Heart right ventricle (tissue), 16 donors: ENCODE results near the gene TMEM98. TPM values are rescaled to one million over a fixed set of nuclear protein-coding genes. Genes with fewer than 3 reads are reported as not detected.

Source experiments
- ATAC-seq, 8 donors: fragments of 200-7000 bp; cut with Tn5 transposase; one replicate each; pipeline ENCODE4 v1.9.1; 2020; ENCODE audit warnings: mild to moderate bottlenecking in 8 of 8, moderate library complexity in 8 of 8, moderate number of reproducible peaks in 1 of 8
- DNase-seq, 2 donors: peaks; one replicate each; pipeline ENCODE4 v3.0.0-alpha.2; 2020
- H3K27ac ChIP-seq, 10 donors: fragments of 200-600 bp; sonication (generic) in 2 of 10; one replicate each; pipeline versions ENCODE4 v1.5.0 to v1.8.0; 2020 to 2022; ENCODE audit warnings: mild to moderate bottlenecking in 3 of 10
- H3K27me3 ChIP-seq, 7 donors: fragments of 200-600 bp; one replicate each; pipeline ENCODE4 v1.8.0; 2021 to 2022; ENCODE audit warnings: mild to moderate bottlenecking in 2 of 7
- H3K36me3 ChIP-seq, 9 donors: fragments of 200-600 bp; sonication (generic) in 1 of 9; one replicate each; pipeline versions ENCODE4 v1.5.0 to v1.8.0; 2020 to 2022; ENCODE audit warnings: mild to moderate bottlenecking in 2 of 9
- H3K4me1 ChIP-seq, 9 donors: fragments of 200-600 bp; sonication (generic) in 1 of 9; one replicate each; pipeline versions ENCODE4 v1.5.0 to v1.8.0; 2020 to 2022; ENCODE audit warnings: mild to moderate bottlenecking in 4 of 9
- H3K4me3 ChIP-seq, 10 donors: fragments of 200-600 bp; sonication (generic) in 2 of 10; one replicate each; pipeline versions ENCODE4 v1.5.0 to v1.8.0; 2020 to 2022; ENCODE audit warnings: mild to moderate bottlenecking in 7 of 10, moderate library complexity in 2 of 10
- H3K9me3 ChIP-seq, 11 donors: fragments of 200-600 bp in 10 of 11; sonication (generic) in 2 of 11; one replicate each; pipeline versions ENCODE4 v1.5.0 to v1.8.0; 2013 to 2022; ENCODE audit warnings: mild to moderate bottlenecking in 2 of 11, control low read depth in 1 of 11, moderate library complexity in 1 of 11
- WGBS, 2 donors: extraction: QIAGEN DNeasy Blood & Tissue Kit; methylation state at CpG; one replicate each; pipeline ENCODE4 v1.1.7; 2013; ENCODE audit warnings: inconsistent platforms in 1 of 2; 5-methylcytosine and 5-hydroxymethylcytosine counted together
- intact Hi-C, 10 donors: fragments of 100-400 bp; cut with DNase I; formaldehyde crosslinking; loops; one replicate each; pipeline versions ENCODE4 v1.11.1 to v1.14.2; 2022
- polyA plus RNA-seq, 2 donors: library from polyadenylated mRNA; stranded (reverse); fragments of 200-250 nt; gene quantifications; one replicate each; pipeline ENCODE4 v1.2.3, GENCODE V29; 2013
- total RNA-seq, 10 donors: library from RNA; stranded (reverse); fragmentation: NEBNext Ultra II Directional in 3 of 10; extraction: Animal tissue kit (Norgen Biotek cat#: 25700) in 3 of 10; gene quantifications; one replicate each; pipeline versions ENCODE4 v1.2.1 to v1.2.4, GENCODE V29; 2021 to 2023
- TF ChIP-seq, protein P1 (sequence below), 9 donors: fragments of 200-600 bp; sonication (generic) in 2 of 9; IDR thresholded peaks; one replicate each; pipeline versions ENCODE4 v1.5.0 to v1.8.0; 2021 to 2022; ENCODE audit warnings: antibody characterized with exemption in 9 of 9, mild to moderate bottlenecking in 5 of 9, moderate library complexity in 1 of 9
- donor health status: Arrhythmogenic right ventricular cardiomyopathy.
- donor health status: ischemic (EF 13 %, LVEDD 7.1; RV severe dilation, severe dysfunction).
- donor health status: healthy with polysubstance abuse.
- donor health status: DM: no; HTN: yes; CAD: no.
- donor health status: DM: no; HTN: no; CAD: no.
- donor health status: ischemic (EF 25% LVEDD 6.9; RV normal size, moderate dysfunction).
- donor health status: ischemic (EF 25% LVEDD 5.7; RV mildly dilated, moderate dysfunction).
- donor health status: healthy.
- donor health status: DM: yes; HTN: yes; CAD: no.
- donor health status: Ischemic cardiomyopathy.
- donor health status: ischemic (EF 35%, LVEDD 5.7; RV mildly dilated, moderate dysfunction).
- donor health status: nonischemic (EF 11% LVEDD 7.7; RV severe dilation, severe dysfunction).
- donor health status: DM: yes; HTN: yes; CAD: no.
- donor health status: PGD.
- donor health status: ischemic (EF 29% LVEDD 5.4; RV normal size, mild dysfunction).
- donor health status: nonischemic (EF 23%, LVEDD 6.1; RV moderate dilation, normal function).

The TMEM98 gene
- total and polyA plus RNA-seq, 12 donors, result 5.2 to 19.5 (median 9.9) TPM

DNA sequence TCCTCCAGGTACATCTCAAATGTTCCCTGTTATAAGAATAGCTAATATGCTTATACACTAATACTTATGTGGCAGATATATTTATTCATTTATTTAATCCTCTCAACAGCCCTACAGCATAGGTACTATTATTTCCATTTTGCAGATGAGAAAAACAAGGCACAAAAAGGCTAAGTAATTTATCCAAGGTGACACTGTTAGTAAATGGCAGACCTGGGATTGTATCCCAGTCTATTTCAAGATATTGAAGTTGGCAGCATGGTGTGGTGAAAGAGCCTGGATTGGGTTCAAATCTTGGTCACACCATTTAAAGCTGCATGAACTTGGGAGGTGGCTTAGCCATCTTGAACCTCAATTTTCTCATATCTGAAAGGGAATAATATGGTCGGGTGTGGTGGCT lies 27.2 kb downstream of the TMEM98 start:
- WGBS, 2 donors, result 84 to 88% methylated on average over 1 of the region's 1 CpG
- no peak overlapping the region for H3K4me3 ChIP-seq
- no peak for ATAC-seq
- no peaks in the 10 kb centered on the region for H3K9me3 ChIP-seq
- peaks cover 0 to 20% (median 11%) of the 10 kb centered on the region in 7 donors for H3K27me3 ChIP-seq
- H3K36me3 ChIP-seq, result no peaks in the 10 kb centered on the region
- intact Hi-C loops, result no loop called here
- no peaks in the 10 kb centered on the region for H3K4me1 ChIP-seq
- H3K27ac ChIP-seq, result no peak overlapping the region
- no peak for DNase-seq
- TF ChIP-seq, protein P1, sequence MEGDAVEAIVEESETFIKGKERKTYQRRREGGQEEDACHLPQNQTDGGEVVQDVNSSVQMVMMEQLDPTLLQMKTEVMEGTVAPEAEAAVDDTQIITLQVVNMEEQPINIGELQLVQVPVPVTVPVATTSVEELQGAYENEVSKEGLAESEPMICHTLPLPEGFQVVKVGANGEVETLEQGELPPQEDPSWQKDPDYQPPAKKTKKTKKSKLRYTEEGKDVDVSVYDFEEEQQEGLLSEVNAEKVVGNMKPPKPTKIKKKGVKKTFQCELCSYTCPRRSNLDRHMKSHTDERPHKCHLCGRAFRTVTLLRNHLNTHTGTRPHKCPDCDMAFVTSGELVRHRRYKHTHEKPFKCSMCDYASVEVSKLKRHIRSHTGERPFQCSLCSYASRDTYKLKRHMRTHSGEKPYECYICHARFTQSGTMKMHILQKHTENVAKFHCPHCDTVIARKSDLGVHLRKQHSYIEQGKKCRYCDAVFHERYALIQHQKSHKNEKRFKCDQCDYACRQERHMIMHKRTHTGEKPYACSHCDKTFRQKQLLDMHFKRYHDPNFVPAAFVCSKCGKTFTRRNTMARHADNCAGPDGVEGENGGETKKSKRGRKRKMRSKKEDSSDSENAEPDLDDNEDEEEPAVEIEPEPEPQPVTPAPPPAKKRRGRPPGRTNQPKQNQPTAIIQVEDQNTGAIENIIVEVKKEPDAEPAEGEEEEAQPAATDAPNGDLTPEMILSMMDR (IDR thresholded peaks at IDR 0.05), result no peak

DNA sequence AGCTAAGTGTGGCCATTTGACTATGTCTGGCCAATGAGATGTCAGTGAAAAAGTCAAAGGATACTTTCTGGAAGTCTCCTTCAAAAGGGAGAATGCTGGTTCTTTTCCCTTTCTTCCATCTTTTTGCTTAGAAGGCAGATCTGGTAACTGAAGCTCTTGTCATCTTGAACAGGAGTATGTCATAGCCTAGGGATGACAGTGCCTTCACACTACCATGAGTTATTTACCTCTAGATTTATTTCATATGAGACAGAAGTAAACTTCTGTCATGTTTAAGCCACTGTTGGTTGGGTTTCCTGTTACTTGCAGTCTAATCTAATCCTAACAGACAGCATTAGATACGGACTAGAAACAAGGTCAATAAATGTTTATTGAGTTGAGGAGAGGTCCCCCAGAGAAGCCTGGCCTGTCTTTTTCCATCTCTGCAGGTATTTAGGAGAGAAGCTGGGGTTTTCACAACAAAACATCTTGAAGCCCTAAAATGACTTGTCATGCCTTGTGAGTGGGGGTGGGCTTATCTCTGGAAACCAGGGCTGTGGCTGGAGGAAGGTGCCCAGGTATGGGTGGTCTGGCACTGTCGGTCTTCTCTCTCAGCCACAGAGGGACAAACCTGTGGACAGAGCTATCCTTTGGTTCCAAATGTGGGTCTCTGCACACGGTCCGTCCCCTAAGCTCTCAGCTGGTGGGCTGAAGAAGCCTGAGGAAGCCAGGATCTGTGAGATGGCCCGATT lies 28.5 kb downstream of the TMEM98 start:
- intact Hi-C loops, result no loop called here

DNA sequence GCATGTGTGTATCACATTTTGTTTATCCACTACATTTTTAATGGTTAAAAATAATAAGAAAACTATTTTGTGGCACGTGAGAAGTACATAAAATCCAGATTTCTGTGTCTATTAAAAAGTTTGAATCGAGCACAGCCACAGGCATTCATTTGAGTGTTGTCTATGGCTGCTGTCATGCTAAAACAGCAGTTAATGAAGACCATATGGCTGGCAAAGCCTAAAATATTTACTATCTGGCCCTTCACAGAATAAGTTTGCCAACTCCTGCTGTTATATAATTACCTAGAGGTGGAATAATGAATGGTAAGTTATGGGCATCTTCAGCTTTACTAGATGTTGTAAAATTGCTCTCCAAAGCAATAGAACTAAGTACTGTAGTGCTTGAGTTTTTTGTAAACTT lies 30.5 kb downstream of the TMEM98 start:
- DNase-seq (no peak), ATAC-seq (no peak)
- Histone ChIP-seq H3K27ac (no peak overlapping the region), H3K4me1 (no peaks in the 10 kb centered on the region), H3K36me3 (no peaks in the 10 kb centered on the region), H3K4me3 (no peak overlapping the region), H3K9me3 (no peaks in the 10 kb centered on the region), H3K27me3 (peaks cover 0 to 24% (median 16%) of the 10 kb centered on the region in 7 donors)
- WGBS, 2 donors, result 25 to 34% methylated on average over 2 of the region's 2 CpGs
- intact Hi-C loops, result no loop called here
- TF ChIP-seq, protein P1 (IDR thresholded peaks at IDR 0.05), result no peak

More for the DNA sequence above, 28.5 kb downstream of the TMEM98 start:
- no peak for DNase-seq
- Histone ChIP-seq H3K27ac (no peak overlapping the region), H3K4me1 (no peaks in the 10 kb centered on the region), H3K9me3 (no peaks in the 10 kb centered on the region), H3K4me3 (no peak overlapping the region), H3K36me3 (no peaks in the 10 kb centered on the region), H3K27me3 (peaks cover 0 to 23% (median 15%) of the 10 kb centered on the region in 7 donors)
- no peak for ATAC-seq
- 66 to 80% methylated on average over 5 of the region's 5 CpGs for WGBS, 2 donors
- TF ChIP-seq, protein P1 (IDR thresholded peaks at IDR 0.05), result no peak

DNA sequence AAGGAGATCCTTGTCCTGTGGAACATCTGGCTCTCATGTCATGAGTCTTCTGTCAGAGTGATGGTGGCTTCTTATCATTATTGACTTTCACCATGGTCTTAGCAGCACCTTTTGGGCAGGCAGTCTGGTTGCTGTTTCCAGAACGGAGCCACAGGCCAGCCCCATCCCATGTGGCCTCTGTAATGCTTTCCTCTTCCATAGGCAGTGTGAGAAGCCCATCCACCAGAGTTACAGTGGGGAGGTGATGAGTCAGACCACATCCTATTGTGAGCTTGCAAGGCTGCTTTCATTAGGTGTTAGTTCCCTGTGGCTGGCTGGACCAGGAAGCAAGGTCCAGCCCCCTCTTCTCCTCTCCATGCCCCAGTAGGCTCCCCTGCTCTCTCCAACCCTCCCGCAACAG lies 32.9 kb downstream of the TMEM98 start:
- no peaks in the 10 kb centered on the region for H3K4me1 ChIP-seq
- H3K27me3 ChIP-seq, result peaks cover 0 to 35% (median 13%) of the 10 kb centered on the region in 7 donors
- WGBS, 2 donors, result 70 to 79% methylated on average over 2 of the region's 2 CpGs
- no peaks in the 10 kb centered on the region for H3K36me3 ChIP-seq
- H3K4me3 ChIP-seq, result no peak overlapping the region
- no peak for ATAC-seq
- no peak overlapping the region for H3K27ac ChIP-seq
- no peaks in the 10 kb centered on the region for H3K9me3 ChIP-seq
- intact Hi-C loops, result no loop called here
- no peak for DNase-seq
- TF ChIP-seq, protein P1 (IDR thresholded peaks at IDR 0.05), result no peak
